ENCODE measurements around the gene PSMD5.

The PSMD5 gene

DNA sequence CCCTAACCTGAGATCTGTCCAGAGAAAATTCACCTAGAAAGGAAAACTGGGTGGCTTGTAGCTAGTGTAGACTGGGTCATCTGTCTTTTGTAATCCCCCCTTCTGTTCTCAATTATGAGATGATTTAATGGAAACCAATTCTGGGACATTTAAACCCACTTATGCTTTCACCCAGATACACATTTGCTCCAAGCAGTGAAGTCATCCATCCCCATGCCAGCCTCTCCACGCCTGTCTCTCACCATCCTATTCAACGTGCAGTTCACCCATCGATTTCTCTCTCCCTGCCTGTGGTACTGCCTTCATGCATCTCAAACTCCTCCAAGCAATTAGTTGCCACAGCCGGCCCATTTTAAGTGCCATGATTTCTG lies 32.5 kb upstream of the PSMD5 start:
- DNase-seq (ENCODE audit: low spot score) = no peak

DNA sequence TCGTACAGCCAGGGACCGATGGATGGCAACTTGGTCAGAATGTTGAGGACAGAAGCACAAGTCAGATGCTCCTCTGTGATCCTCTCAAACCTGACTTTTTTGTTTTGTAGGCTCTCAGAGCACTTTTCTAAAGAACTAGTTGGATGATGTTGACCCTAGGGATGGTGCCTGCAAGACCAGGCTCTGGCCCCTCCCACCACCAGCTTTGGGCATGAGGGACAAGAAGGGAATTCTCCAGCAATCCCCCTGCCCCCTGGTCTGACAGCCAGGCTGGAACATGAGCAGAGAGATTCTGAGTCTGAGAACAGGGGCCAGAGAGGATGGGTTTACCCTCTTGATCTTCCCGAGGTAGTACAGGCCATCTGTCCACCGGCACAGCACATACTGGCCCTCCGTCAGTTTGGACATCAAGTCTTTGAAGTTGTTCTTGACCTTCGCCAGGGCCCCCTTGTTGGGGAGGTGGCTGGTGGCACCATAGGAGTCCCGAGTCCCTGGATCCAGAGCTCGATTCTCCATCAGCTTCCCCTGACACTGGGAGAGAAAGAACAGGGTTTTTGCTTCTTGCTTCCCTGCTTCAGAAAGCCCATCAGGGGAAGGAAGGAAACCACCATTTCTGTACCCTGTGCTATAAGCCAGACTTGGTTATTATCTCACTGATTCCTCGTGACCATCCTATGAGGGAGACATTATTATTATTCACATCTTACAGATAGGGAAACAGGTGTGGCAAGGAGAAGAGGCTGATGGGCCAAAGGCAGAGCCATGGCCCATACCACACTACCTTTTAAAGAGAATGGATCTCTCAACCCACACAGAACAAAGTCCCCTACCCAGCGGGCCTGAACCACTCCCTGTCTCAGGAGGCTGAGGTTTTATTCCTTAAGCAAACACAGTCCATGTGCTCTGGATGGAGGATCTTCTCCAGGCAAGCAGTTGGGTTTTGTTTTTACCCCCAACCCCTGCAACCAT lies 31.8 kb upstream of the PSMD5 start:
- DNase-seq (ENCODE audit: low spot score) = no peak

DNA sequence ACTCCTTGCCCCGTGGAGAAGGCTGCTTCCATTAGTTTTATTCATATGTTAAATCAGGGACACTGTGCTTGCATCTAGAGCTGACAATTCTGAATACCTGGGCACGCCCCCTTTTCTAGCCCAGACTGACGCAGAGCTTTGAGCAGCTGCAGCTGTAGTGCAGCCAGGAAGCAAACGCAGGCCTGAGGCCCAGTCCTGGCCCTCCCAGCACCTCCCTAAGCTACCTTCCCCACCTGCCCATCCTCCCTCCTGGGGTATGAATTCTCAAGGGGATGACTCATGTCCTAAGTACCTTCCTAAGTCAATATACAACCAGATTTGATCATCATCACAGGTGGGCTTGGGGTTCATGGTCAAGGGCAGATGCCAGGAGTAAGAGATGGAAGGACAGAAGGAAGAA lies 30.8 kb upstream of the PSMD5 start:
- DNase-seq (ENCODE audit: low spot score) = no peak

DNA sequence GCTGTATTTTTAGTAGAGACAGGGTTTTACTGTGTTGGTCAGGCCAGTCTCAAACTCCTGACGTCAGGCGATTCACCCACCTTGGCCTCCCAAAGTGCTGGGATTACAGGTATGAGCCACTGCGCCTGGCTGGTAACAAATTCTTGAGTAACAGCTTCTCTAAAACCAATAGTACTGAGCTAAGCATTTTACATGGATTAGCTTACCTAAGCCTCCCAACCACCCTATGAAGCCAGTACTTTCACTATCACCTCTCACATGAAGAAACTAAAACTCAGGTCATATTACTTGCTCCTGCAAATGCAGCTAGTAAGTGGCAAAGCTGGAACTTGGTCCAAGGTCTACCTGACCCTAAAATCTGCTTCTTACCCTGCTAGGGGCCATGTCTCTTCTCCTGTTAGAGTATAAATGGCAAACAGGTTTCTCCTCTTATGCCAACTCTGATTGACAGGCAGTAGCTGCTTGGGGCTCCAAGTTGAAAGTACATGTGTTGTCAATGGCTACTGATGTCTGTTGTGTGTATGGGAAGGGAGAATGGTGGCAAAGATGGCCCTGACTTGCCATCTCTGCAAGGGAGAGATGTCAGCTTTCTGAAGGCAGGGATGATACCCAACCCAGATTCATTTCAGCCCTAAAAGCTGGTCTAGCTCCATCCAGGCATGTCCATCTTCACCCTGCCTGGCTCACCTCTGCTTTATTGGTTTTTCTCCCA lies 30.2 kb upstream of the PSMD5 start:
- DNase-seq (ENCODE audit: low spot score) = no peak

DNA sequence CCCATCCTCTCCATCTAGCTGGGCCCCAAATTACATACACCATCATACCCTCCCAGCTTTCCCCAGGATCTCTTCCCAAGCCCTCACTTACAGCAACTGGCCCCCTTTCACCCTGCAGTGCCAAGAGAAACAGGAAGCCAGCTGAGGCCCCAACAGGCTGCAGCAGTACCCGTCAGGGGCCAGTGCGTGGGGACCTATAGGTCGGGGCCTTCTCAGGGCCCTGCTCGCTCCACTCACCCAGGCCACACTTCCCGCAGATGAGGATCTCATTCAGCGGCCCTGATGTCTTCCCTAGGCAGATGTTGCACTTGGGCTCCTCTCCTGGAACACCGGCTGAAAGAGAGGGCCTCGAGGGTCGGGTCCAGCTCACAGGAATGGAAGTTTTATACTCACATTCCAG lies 27.5 kb upstream of the PSMD5 start:
- DNase-seq (ENCODE audit: low spot score) = no peak

DNA sequence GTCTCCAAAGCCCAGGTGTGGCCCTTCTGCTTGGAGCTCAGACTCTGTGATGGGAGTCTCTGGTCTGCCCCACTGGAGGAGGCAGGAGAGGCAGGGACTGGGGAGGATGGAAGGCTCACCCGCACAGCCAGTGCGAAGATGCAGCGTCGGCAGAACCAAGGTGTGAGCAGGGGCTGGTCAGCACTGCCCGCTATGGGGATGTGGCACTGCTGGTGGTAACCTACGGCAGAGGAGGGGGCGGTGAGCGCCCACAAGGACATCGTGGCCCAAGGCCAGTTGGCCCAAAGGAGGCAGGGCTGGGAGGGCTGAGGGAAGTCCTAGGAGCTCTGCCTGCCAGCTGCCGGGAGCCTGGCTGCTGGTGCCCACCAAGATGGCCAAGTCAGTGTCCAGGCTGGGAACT lies 27.0 kb upstream of the PSMD5 start:
- no peak for DNase-seq (ENCODE audit: low spot score)

DNA sequence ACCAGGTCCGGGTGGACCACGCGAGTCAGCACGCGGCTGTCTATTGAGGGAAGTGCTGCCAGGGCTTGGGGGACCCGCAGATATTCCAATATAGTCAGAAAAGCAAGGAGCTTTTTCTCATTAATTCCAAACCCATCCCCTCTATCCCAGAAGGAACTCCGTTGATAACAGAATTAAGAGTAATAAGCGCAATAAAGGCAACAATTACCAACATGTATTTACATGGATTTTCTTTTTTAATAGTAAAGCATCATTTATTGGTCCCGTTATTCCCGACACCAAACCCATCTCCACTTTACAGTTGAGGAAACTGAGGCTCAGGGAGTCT lies 26.6 kb upstream of the PSMD5 start:
- no peak for DNase-seq (ENCODE audit: low spot score)

DNA sequence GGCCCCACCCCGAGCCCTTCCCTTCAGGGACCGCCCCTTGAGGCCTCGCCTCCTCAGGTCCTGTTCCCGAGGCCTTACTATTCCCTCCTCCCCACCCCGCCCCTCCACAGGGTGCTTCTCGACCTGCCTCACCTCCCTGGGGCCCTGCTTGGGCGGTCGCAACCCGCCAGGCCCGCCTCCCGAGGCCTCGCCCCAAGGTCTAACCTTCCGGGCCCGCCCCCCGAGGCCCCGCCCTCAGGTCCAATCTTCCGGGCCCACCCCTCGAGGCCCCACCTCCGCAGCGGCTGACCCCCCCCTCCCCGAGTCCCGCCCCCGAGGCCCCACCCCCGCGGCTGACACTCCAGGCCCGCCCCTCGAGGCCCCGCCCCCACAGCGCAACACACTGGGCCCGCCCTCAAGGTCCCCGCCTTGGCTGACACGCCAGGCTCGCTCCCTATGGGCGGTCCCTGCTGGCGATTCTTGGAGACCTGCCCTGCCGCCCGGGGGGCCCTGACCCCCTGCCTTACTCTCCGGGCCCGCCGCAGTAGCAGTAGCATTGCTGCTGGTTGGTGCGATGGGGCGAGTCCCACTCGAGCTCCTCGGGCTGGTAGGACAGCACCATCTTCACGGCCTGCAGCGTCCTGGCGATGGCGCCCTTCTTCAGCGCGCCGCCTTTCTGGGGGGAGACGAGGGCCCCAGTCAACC lies 26.1 kb upstream of the PSMD5 start:
- peak; percentile 96 for DNase-seq (ENCODE audit: low spot score)

DNA sequence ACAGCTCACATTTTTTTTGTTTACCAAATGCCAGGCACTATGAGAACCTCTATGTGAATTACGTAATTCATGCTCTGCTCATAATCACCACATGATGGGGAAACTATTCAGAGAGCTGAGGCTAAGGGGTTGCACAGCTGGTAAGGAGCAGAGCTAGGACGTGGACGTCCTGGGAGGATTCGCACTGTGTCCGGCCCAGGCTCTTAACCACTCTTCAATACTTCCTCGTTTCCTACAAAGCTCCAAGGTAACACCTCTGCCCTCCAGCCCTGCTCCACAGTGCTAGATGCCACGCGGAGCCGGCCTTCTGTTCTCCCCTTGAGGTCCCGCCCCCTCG lies 25.6 kb upstream of the PSMD5 start:
- DNase-seq (ENCODE audit: low spot score) = no peak

DNA sequence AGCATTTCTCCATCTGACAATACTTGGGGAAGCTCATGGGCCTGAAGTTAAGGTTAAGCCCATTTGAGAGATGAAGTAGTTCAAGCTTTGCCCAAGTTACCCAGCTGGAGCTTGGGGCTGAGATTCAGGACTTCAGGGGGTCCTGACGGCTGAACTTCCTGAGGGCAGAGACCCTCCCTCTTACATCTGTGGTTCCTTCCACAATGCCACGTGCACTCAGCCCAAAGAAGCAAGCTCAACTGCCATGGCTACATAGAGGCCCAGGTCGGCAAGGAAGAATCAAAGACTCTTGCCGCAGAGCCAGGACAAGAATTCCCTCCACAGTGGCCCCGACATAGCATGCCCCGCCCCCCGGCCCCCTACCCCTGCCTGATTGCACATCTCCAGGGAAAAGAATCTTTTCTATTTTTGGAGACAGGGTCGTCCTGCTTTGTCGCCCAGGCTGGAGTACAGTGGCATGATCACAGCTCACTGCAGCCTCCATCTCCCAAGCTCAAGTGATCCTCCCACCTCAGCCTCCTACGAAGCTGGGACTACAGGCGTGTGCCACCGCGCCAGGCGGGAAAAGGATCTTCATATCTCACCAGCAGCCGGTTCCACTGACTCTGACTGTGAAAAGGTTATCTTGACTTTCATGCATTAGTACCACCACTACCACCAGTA lies 25.1 kb upstream of the PSMD5 start:
- DNase-seq (ENCODE audit: low spot score) = no peak

DNA sequence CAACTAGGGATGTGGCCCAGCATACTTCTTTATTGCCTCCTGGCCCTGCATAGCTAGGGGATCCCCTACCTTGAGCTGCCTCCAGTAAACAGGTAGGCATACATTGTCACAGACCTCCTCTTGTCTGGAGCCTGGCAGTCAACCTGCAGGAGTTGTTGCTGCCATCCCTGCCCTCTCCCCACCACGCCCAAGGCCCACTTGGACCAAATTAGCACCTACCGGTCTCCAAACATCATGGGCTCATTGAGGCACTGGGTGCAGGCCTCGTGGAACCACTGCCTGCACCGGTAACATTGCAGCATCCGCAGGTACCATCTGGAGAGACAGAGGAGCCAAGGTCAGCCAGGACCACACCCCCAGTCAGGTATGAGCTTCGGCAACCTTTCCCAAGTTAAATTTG lies 23.9 kb upstream of the PSMD5 start:
- no peak for DNase-seq (ENCODE audit: low spot score)

DNA sequence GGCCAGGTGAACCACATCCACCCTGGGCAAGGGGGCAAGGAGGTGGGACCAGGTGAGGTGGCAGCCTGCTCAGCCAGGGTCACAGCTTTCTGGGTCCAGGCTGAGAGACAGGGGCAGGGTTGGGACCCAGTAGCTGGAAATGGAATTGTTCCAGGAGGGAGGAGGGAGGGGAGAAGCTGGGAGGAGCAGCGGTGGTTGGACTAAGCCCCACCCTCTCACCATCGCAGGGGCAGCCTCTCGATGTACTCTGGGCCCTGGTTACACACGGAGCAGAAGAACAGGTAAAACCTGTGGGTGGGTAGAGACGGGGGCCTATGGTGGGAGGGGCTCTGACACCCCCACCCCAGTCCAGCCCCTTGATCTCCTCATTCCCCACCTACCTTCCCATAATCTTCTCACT lies 23.1 kb upstream of the PSMD5 start:
- DNase-seq (ENCODE audit: low spot score) = no peak

DNA sequence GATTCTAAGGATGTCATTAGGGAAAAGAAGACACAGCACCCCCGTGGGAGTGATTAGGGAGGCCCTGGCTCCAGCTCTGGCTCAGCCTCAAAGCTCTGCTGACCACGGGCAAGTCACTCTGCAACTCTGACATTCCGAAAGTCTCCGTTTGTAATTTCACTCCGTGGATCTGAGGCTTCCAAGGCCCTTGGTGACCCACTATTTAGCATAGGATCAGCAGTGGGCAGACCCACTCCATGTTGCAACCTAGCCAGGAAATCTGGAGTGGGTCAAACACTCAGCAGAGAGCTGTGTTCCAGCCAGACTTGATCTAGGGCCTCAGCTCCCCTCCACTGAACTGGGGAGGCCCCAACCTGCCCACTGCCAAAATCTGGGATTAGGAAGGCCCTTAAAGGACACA lies 22.5 kb upstream of the PSMD5 start:
- DNase-seq (ENCODE audit: low spot score) = no peak

DNA sequence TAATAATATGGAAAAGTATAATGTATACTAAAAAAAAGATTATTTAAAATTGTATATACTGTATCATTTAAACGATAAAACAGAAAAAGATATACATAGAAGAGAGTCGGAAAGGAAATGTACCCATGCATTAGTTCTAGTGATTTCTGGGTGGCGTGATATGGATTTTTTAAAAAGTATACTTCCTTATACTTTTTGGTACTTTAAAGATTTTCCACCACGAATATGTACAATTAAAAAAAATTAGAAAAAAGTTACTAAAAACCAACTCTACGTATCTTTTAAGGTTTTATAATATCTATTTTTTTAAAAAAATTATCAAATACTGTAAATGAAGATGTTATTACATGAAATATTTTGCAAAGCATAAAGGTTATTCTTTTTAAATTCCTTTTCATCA lies 22.0 kb upstream of the PSMD5 start:
- no peak for DNase-seq (ENCODE audit: low spot score)

DNA sequence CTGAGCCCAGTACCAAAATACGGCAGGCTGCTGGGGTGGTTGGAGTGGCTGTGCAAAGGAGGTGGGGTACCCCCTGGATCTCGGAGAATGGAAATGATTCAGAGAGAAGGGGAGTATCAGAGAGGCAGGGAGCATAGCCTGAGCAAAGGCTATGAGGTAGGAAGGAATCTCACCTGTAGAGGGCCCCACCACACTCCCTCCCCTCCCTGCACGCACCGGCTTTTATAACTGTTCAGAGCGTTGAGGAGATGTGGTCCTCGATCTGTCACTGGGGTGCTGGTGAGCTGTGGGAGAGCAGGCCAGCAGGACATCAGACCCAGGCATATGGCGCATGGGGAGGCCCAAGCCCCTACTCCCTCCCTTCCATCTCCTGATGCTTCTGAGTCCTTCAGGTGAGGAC lies 21.1 kb upstream of the PSMD5 start:
- DNase-seq (ENCODE audit: low spot score) = no peak

DNA sequence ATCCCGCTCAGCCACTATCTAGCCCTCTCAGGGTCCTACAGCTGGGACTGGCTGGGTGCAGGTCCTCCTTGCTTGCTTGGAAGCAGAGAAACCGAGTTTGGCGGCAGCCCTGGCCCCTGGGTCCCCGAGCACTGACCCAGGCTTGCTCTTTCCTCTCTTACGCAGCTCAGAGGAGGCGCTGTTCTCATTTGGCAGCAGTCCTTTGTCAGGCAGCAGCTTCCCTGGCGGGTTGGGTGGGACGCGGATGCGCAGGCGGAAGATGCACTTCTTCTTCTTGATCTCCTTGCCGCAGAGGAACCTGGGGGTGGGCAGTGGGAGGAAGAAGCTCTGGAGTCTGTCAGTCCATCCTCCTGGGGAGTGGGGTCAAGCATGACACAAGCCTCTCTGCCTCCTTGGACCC lies 19.7 kb upstream of the PSMD5 start:
- no peak for DNase-seq (ENCODE audit: low spot score)

DNA sequence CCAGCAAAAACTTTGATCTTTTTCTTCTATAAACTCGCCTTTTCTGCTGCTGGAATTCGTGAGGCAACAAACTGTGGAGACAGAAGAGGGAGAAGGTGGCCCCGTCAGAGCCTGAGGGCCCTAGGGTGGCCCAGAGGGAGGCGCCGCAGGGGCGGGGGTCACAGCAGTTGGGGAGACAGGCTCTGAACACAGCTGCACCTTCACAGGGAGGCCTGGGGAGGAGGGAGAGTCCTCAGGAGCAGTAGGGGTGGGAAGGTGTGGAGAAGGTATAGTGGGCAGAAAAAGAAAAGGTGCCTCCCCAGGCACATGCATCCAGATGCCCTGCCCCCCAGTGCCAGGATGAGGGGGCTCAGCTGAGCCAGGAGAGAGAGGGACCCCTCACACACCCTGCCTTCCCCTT lies 19.2 kb upstream of the PSMD5 start:
- DNase-seq (ENCODE audit: low spot score) = no peak

DNA sequence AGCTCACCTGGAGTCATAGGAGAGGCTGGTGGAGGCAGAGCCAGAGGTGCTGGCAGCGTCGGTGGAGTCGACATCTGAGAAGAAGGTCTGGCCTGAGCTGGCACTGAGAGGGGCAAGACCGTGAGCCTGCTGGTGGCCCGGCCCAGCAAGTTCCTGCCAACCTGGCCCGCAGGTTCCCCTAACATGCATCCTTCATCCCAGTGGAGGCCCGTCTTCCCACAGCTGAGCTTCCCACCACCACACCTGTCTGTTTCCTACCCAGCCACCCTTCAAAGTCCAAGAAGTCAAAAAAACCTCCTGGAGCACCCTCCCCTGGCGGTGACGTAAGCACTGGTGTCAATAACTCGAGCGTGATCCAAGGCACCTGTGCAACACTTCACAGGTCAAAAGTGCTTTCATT lies 17.4 kb upstream of the PSMD5 start:
- DNase-seq (ENCODE audit: low spot score) = no peak

DNA sequence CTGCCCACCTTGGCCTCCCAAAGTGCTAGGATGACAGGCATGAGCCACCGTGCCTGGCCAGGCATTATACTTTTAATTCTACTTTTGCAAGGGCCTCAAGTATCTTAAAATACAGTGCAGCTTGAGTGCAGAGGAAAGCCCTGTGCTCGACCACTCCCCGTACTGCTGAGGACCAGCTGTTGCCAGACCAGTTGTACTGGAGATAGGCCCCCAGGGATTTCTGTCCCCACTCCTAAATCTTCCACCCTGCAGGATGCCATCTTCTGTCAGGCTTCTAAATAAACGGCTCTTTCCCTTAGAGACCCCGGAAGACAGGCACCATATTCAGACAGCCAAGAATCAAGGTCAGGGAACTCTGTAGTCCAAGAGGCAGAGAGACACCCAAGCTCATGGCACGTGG lies 16.6 kb upstream of the PSMD5 start:
- DNase-seq (ENCODE audit: low spot score) = no peak

DNA sequence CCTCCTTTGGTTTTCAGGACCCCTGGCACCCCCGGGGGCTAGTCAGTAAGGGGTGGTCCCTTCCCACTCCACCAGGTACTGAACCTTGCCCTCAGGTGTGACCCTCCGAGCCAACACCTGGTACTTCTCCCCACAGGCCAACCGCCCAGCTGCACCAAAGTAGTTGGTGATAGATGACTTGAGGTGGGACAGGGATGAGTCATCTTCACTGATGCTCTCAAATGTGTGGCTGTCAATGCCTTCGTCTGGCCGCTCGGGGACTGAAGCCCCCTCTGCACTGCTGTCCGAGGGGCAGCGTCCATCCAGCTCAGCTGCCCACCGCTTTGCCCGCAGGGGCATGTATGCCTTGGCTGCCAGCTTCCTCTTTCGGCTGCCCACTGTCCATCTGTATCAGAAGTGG lies 15.2 kb upstream of the PSMD5 start:
- no peak for DNase-seq (ENCODE audit: low spot score)

DNA sequence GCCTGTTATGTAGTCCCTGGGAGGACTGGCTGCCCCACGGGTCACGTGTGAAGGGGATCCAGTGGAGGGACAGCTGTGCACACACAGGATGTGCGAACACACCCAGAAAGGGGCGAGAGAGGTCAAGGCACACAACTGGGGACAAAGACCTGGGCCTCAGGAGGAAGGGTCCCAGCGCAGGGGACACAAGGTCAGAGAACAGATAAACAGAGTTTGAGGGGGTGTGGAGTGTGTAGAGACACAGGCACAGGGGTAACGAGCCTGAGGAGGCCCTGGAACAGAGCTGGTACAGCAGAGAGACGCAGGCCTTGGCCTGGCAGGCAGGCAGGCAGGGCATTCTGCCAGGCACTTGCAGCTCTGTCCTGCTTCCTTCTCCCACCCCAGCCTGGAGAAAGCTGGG lies 14.8 kb upstream of the PSMD5 start:
- DNase-seq (ENCODE audit: low spot score) = no peak

DNA sequence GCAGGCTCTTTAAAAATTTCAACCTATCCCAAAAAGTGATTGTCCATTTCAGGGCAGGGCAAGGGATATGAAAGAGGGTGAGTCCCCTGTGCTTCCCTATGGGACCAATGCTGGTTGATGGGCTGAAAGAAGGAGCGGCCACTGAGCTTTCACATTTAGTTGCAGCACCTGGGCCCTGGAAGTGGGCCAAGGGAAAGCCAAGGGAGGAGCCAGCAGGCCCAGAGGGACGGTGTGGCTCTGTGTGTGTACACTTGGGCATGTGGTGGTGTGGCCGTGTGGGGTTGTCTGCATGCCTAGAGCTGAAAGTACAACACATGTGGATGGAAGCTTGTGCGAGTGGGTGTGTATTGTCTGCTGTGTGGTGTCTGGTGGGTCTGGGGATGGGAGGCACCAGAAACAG lies 14.0 kb upstream of the PSMD5 start:
- DNase-seq (ENCODE audit: low spot score) = no peak
